ENCODE data around the gene CAMK2A. TPM values are rescaled to one million over a fixed set of nuclear protein-coding genes. Genes with fewer than 3 reads are reported as not detected.

CAMK2A gene
- total RNA-seq, 4 donors from 2014 or later, result not detected

DNA sequence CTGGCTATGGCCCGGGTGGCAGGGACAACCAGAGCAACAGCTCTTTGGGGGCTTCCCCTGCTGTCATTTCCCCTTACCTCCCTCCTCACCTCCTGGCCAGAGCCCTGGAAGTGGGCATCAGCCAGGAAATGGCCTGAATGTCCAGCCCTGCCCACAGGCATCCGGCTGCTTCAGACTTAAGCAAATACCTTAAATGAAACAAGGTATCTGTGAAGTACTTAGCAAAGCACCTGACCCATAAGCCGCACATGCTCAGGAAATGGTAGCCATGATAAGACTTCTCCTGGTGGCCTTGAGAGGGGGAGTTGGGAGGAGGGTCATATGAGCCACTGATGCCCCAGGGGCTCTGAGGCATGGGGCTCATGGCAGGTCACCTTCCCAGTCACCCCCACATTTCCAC is 43.8 kb downstream of the CAMK2A start:
- 73 to 90% methylated on average over 3 of the region's 3 CpGs for WGBS, 2 donors
- no peak for DNase-seq
- Histone ChIP-seq H3K36me3 (no peaks in the 10 kb centered on the region), H3K27ac (no peak overlapping the region), H3K4me3 (replicated peaks in 1 of 3) (no peak overlapping the region), H3K4me1 (no peaks in the 10 kb centered on the region), H3K27me3 (no peaks in the 10 kb centered on the region), H3K9me3 (no peaks in the 10 kb centered on the region)
- TF ChIP-seq POLR2A (IDR thresholded peaks at IDR 0.05) (no peak), CTCF (IDR thresholded peaks at IDR 0.05) (no peak)
- intact Hi-C loops (cut with DNase I), result no loop called here

GRCh38 chr5:150245111-150245789 is 44.3 kb downstream of the CAMK2A start:
- no peak for DNase-seq
- Histone ChIP-seq H3K9me3 (no peaks in the 10 kb centered on the region), H3K36me3 (no peaks in the 10 kb centered on the region), H3K4me1 (no peaks in the 10 kb centered on the region), H3K4me3 (replicated peaks in 1 of 3) (no peak overlapping the region), H3K27ac (no peak overlapping the region), H3K27me3 (no peaks in the 10 kb centered on the region)
- 75 to 78% methylated on average over 18 of the region's 18 CpGs for WGBS, 2 donors
- intact Hi-C loops (cut with DNase I), result no loop called here
- TF ChIP-seq CTCF (IDR thresholded peaks at IDR 0.05), result no peak
- TF ChIP-seq POLR2A (IDR thresholded peaks at IDR 0.05), result no peak

- WGBS, 2 donors, result 78 to 79% methylated on average over 7 of the region's 7 CpGs
- intact Hi-C loops (cut with DNase I), result no loop called here
- no peaks in the 10 kb centered on the region for H3K27me3 ChIP-seq
- H3K9me3 ChIP-seq, result no peaks in the 10 kb centered on the region
- no peak overlapping the region for H3K4me3 ChIP-seq (replicated peaks in 1 of 3)
- no peak overlapping the region for H3K27ac ChIP-seq
- DNase-seq, result no peak
- H3K4me1 ChIP-seq, result no peaks in the 10 kb centered on the region
- TF ChIP-seq CTCF (IDR thresholded peaks at IDR 0.05) (no peak), POLR2A (IDR thresholded peaks at IDR 0.05) (no peak)
- no peaks in the 10 kb centered on the region for H3K36me3 ChIP-seq
These were observed 45.4 kb downstream of the CAMK2A start for GRCh38 chr5:150244209-150244608.

DNA sequence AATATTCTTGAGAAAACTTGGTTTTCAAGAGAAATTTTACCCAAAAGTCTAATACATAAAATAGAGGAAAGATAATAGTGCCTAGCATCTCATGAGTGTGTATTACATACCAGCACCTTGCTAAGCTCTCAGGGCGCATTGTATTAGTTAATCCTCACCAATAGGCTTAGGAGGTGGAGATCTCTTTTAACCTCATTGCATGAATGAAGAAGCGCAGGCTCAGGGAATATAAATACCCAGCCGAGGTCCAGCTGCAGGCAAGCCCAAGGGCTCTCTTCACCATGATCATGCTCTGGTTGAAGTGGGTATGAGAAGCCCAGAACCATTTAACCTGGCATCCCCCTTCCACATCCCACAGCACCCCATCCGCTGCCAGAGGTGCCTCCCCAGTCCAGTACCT is 46.0 kb downstream of the CAMK2A start:
- no peak for TF ChIP-seq CTCF (IDR thresholded peaks at IDR 0.05)
- TF ChIP-seq POLR2A (IDR thresholded peaks at IDR 0.05), result no peak
- no peak for DNase-seq
- H3K27me3 ChIP-seq, result no peaks in the 10 kb centered on the region
- WGBS, 2 donors, result 74 to 82% methylated on average over 4 of the region's 4 CpGs
- H3K36me3 ChIP-seq, result no peaks in the 10 kb centered on the region
- H3K9me3 ChIP-seq, result no peaks in the 10 kb centered on the region
- intact Hi-C loops (cut with DNase I), result no loop called here
- no peaks in the 10 kb centered on the region for H3K4me1 ChIP-seq
- H3K4me3 ChIP-seq (replicated peaks in 1 of 3), result no peak overlapping the region
- no peak overlapping the region for H3K27ac ChIP-seq

GRCh38 chr5:150242251-150242894 is 47.2 kb downstream of the CAMK2A start:
- Histone ChIP-seq H3K9me3 (no peaks in the 10 kb centered on the region), H3K27me3 (no peaks in the 10 kb centered on the region), H3K27ac (no peak overlapping the region), H3K4me1 (no peaks in the 10 kb centered on the region), H3K4me3 (replicated peaks in 1 of 3) (no peak overlapping the region), H3K36me3 (no peaks in the 10 kb centered on the region)
- WGBS, 2 donors, result 89 to 91% methylated on average over 11 of the region's 11 CpGs
- intact Hi-C loops (cut with DNase I), result no loop called here
- DNase-seq, result no peak
- no peak for TF ChIP-seq POLR2A (IDR thresholded peaks at IDR 0.05)
- TF ChIP-seq CTCF (IDR thresholded peaks at IDR 0.05), result no peak
